GM11168 (cell line): ENCODE results near the gene TPH2.

Source experiments
- in situ Hi-C: fragments of 300-500 bp; cut with MboI; formaldehyde crosslinking; loops from one replicate; pipeline ENCODE4 v1.12.0; 2022; ENCODE audit warnings: low sequenced_read_pairs; ENCODE audit not compliant: unreplicated experiment

Gene TPH2

GRCh38 chr12:71958056-71958455, 19.4 kb downstream of the TPH2 start:
- in situ Hi-C loops, result no loop called here

- in situ Hi-C loops, result no loop called here
Measured at GRCh38 chr12:71958457-71958856, 19.8 kb downstream of the TPH2 start.

DNA sequence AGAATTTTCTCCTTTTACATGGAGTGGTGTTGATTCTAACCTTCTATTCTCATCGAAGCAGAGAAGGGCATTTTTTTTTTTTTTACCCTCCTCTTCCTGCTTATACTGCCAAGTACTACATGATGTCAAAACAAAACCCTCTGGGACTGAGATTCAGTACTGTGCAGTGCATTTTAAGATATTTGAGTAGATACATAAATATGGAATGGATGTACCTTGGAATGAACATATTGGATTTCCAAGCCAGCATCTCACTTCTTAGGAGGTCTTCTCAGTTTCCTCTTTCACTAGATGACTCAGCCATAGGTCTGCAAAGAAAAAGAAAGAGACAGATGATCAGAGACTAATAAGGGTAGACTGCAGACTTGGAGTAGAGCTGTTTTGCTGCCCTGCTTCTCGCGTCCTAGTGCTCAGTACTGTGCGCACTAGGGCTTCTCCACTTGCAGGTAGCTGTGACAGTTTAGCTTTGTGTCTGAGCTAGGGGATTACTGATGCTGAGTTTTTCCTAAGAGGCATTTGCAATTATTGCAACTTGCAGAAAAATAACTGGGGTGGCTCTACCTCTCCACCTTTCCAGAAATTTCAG, 20.4 kb downstream of the TPH2 start:
- in situ Hi-C loops, result no loop called here

DNA sequence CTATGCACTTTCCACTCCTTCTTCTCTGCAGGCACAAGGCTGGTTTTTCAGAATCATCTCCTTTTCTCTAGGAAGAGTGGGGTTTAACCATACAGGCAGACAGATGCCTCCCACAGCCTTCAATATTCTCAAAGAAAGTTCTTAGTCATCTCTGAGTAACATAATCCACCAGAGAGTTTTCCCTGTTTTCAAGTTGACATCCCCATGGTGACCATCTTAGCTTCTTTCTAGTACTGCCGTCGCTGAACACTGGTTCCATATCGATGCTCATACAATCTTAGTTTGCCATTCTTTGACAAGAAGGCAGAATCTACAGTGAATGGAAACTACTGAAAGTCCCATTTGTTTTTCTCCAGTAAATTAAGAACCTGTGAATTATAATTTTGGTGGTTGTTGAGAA, 28.6 kb downstream of the TPH2 start:
- in situ Hi-C loops, result no loop called here

DNA sequence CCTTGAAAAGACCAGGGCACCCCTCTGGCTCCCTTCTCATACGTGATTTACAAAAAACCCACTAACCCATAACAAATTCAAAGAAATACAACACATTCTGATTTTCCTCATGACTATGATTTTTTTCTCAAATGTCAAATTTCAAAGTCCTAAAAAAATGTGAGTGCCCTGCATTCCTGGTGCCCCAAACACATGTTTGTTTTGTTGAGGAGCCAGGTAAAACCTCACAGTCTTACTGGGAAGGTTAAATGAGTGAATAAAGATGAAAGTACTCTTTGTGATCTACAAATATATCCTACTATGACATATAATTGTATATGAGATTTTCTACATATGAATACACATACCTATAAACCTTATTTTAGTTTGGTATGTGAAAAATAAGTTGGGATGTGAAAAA, 30.7 kb downstream of the TPH2 start:
- in situ Hi-C loops, result no loop called here

GRCh38 chr12:71970031-71970430, 31.4 kb downstream of the TPH2 start:
- in situ Hi-C loops, result no loop called here

GRCh38 chr12:71972441-71973074, 33.9 kb downstream of the TPH2 start:
- in situ Hi-C loops, result no loop called here

GRCh38 chr12:71973687-71974086, 35.0 kb downstream of the TPH2 start:
- in situ Hi-C loops, result no loop called here

DNA sequence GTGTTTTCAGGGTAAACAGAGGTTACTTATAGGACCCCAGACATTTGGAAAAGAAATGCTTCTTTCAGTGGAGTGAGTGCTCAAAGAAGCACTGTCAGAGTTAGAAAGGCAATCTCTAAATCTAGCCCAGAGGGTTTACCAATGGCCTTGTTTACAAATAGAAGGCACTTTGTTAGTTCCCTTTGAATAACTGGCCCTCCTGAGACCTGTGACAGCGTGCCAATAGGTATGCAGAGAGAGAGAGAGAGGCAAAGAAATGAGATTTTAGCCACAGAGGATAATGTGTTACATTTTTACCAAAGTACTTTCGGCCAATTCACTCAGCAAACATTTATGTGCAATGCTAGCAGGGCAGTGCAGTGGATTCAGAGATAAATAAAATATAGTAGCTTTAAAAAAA, 41.9 kb downstream of the TPH2 start:
- in situ Hi-C loops, result no loop called here

DNA sequence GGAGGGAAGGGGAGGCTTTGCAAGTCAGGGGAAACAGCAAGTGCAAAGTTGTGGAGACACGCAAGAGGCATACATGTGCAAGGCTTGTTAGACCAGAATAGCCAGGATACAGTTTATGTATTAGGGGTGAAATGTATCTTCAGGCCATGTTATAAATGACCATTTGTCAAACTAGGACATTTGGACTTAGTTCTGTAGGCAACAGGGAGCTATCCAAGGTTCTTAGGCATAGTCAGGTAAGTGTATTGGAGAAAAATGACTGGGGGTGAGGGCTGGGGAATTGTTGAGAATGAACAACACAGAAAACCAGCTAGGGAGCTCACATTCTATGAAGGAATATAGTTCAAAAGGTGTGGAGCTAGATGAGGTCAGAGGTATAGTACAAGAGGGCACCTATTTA, 42.5 kb downstream of the TPH2 start:
- in situ Hi-C loops, result no loop called here

DNA sequence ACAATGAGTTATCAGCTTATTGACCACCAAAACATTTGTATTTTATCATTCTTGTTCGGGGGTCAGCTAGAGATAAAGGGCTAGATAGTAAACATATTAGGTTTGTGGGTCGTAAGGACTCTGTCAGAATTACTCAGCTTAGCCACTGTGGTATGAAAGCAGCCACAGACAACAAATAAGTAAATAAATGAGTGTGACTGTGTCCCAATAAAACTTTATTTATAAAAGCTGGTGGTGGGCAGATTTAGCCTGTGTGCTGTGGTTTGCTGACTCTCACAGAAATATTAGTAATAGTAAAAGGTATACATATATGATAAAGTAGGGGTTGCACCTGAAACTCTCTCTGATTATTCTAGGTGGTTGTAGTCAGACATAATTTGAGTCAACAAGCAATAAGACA, 56.1 kb downstream of the TPH2 start:
- in situ Hi-C loops, result no loop called here

DNA sequence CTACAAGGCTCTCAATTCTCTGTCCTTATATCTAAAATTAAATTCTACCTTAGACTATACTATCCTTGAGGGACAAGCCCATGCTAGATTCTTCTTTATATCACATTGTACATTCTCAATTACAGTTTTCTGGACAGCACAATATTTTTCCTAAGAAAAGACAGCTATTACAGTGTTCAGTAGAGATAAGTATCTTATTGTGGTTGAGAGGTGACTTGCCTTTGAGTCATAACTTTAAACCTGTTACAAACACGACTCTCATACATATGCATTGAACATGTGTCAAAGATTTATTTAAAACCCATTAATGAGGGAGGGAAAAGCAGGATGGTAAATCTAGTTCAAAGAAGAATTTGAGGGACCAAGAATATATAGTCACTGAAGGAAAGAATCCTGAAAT, 61.1 kb downstream of the TPH2 start:
- in situ Hi-C loops, result no loop called here

- in situ Hi-C loops, result no loop called here
Measured at GRCh38 chr12:72000969-72001648, 62.5 kb downstream of the TPH2 start.

- in situ Hi-C loops, result no loop called here
Measured at GRCh38 chr12:72006766-72007165, 68.1 kb downstream of the TPH2 start.

- in situ Hi-C loops, result no loop called here
Measured at GRCh38 chr12:72010356-72010755, 71.7 kb downstream of the TPH2 start.

- in situ Hi-C loops, result no loop called here
Measured at GRCh38 chr12:72011374-72011773, 72.7 kb downstream of the TPH2 start.

GRCh38 chr12:72012874-72013273, 74.2 kb downstream of the TPH2 start:
- in situ Hi-C loops, result no loop called here

DNA sequence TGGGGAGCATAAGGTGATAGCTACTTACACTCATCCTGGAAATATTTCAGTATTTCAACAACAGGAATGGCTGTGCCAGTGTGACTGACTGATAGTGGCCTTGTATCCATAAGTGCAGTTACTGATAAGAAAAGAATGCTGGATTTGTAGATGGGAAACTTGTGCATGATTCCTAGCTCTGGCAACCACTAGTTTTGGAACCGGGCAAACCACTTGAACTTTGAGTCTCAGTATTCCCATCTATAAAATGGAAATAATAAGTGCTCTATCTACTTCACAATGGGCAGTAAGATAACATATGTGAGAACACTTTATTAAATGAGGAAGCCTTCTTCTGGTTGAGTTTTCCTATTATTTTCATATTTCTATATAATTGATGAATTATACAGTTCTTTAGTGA, 77.2 kb downstream of the TPH2 start:
- in situ Hi-C loops, result no loop called here

DNA sequence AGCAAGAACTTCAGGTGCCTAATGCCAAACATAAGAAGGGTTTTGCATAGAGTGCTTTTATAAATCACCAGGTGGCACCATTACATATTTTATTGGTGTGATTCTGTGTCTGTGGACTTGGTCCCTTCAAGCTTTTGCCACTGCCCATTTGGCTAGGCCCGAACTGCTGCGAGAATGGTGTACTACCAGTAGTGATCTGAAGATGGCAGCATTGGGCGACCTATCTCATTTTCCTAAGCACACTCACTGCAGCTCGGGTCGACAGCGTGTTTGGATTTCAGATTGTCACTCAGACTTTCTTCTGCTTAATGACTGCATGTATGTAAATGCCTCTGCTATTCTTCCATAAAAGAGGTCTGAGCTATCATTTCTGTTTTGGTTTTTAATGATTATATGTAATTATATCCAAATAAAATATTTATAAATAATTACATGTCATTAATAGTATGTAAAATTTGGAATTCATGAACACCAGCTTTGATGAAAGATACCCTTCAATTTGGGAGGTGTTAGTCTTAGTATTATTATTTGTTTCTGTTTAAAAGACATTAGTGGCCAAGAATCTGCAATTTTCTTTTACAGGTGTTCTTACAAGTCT, 78.5 kb downstream of the TPH2 start:
- in situ Hi-C loops, result no loop called here

DNA sequence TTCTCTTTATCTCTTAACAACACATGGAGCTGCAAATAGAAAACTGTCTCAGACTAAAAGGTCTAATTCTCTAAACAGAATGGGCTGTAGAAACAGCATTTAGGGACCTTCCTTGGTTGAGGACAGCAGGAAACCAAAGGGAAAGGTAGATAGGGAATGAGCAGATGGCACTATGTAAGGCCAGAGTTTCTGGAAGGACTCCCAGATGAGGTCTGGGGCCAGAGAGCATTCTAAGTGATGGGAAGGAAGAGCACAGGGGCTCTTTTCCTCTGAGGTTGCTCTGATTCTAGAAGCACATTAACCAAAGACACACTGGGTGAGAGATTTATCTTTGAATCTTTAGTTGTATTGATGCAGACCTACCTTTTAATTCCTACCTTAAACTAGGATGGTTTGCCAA, 79.4 kb downstream of the TPH2 start:
- in situ Hi-C loops, result no loop called here

DNA sequence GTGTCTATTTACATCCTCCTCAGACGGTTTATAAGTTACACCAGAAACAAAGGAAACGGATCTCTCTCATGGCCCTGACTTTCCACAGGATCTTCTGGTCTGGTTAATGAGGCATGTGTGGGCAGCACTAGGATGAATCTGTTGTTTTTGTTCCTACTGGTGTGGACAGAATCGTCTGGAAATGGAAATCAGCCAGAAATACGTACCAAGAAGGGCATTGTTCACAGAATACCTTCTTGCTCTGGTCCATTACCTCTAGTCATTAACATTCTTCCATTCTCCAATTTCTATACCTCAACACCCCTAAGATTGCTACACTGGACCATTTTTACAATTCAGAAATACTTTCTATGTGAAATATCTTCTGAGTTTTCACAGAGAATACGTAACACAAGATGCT, 86.0 kb downstream of the TPH2 start:
- in situ Hi-C loops, result no loop called here

DNA sequence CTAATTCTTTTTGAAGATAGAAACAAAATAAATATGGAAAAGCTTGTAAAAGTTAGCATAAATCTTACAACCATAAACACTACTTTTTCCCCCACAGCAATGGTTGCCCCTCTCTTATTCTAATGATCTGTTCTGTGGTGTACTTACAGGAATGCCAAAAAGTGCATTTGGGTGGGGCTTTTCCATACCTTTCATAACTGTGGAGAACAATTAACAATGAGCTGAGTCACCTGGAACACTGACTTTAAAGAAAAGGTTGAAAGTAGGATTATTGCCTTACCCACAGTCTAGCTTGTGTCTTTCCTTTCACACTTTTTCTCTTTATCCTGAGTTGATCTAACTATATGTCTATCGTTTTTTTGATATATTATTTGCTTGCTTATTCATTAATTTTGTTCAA, 86.9 kb downstream of the TPH2 start:
- in situ Hi-C loops, result no loop called here
